HCT116 (cell line): ENCODE measurements around the gene PRTG. TPM values are rescaled to one million over a fixed set of nuclear protein-coding genes. Genes with fewer than 3 reads are reported as not detected.
A peak's percentile ranks its signal among the peaks of the same experiment; 100 is the strongest.
"Not testable (repeated sequence)": the region's sequence is repeated elsewhere in the genome, so short reads cannot be mapped to it uniquely, and the experiment has no call there.

Experiments used
- ATAC-seq: fragments of 200-7000 bp; cut with Tn5 transposase; 2 replicates; pipeline ENCODE4 v1.9.1; 2020; ENCODE audit warnings: mild to moderate bottlenecking, moderate library complexity
- BruUV-seq: library from RNA; stranded (reverse); fragments of 400-500 nt; replicated peaks from 2 replicates; lab custom pipeline; 2021; lab: Mats Ljungman, UMichigan
- CTCF ChIA-PET: fragments of 300-600 bp; sonication (Branson Sonifier 250); formaldehyde crosslinking; loops from one replicate; lab custom pipeline; 2021; ENCODE audit warnings: antibody characterized with exemption; lab: Charles Lee
- POLR2A ChIA-PET: fragments of 300-600, 350-600 bp; sonication (Branson Sonifier 250); formaldehyde crosslinking; loops from one replicate; lab custom pipeline; 2021; ENCODE audit warnings: antibody characterized with exemption; lab: Charles Lee
- RAD21 ChIA-PET, 2 experiments: fragments of 300-600 bp; sonication (Branson Sonifier 250); formaldehyde crosslinking; loops; one replicate each; lab custom pipeline; 2023; ENCODE audit warnings: low total read pairs in 2 of 2; ENCODE audit not compliant: uncharacterized antibody in 2 of 2, unreplicated experiment in 2 of 2, low non-redundant PET in 1 of 2; lab: Charles Lee
- DNase-seq: peaks from one replicate; pipeline ENCODE4 v3.0.0-alpha.2; 2010; ENCODE audit warnings: low read depth, low spot score
- H2AFZ ChIP-seq: fragments of 200-600 bp; shearing (Covaris generic), sonication (generic); 2 replicates; pipeline ENCODE4 v1.6.1; 2017; ENCODE audit warnings: low read depth, mixed run types, mixed read lengths, antibody characterized with exemption, low read length; ENCODE audit not compliant: poor library complexity, severe bottlenecking
- H3K27ac ChIP-seq: 2 replicates; pipeline ENCODE4 v1.5.1; 2012; ENCODE audit warnings: low read depth, low read length
- H3K27me3 ChIP-seq: fragments of 200-600 bp; sonication (generic); 2 replicates; pipeline ENCODE4 v1.6.1; 2016; ENCODE audit warnings: mixed run types, low read length, mixed read lengths; ENCODE audit not compliant: insufficient read depth
- H3K36me3 ChIP-seq, 2 experiments: fragments of 200-500 bp in 1 of 2; fragments of 200-600 bp in 1 of 2; sonication (Bioruptor generic) in 1 of 2; sonication (generic) in 1 of 2; 2 replicates each; pipeline versions ENCODE4 v1.5.1 to v1.6.1; 2014 to 2016; ENCODE audit warnings: low read length in 2 of 2, inconsistent platforms in 1 of 2, mixed read lengths in 1 of 2, mixed run types in 1 of 2; ENCODE audit not compliant: insufficient read depth in 2 of 2, control insufficient read depth in 1 of 2
- H3K4me1 ChIP-seq, 2 experiments: fragments of 200-600 bp in 1 of 2; sonication (generic) in 1 of 2; 2 replicates each; pipeline versions ENCODE4 v1.5.1 to v1.6.1; 2012 to 2017; ENCODE audit warnings: low read length in 2 of 2, inconsistent platforms in 1 of 2, mild to moderate bottlenecking in 1 of 2, mixed read lengths in 1 of 2, mixed run types in 1 of 2, moderate library complexity in 1 of 2; ENCODE audit not compliant: insufficient read depth in 2 of 2, control insufficient read depth in 1 of 2
- H3K4me2 ChIP-seq: fragments of 200-600 bp; sonication (generic); 2 replicates; pipeline ENCODE4 v1.6.1; 2017; ENCODE audit warnings: mixed run types, low read length, mixed read lengths
- H3K4me3 ChIP-seq, 2 experiments: fragments of 200-600 bp in 1 of 2; sonication (generic) in 1 of 2; replicated peaks in 1 of 2; 2 replicates each; pipeline ENCODE4 v1.5.1; 2011 to 2016; ENCODE audit warnings: low read length in 2 of 2, control low read depth in 1 of 2, low read depth in 1 of 2, mild to moderate bottlenecking in 1 of 2, mixed read lengths in 1 of 2, mixed run types in 1 of 2
- H3K79me2 ChIP-seq: fragments of 200-600 bp; sonication (generic); 2 replicates; pipeline ENCODE4 v1.6.1; 2017; ENCODE audit warnings: mild to moderate bottlenecking, mixed run types, low read length, moderate library complexity, mixed read lengths; ENCODE audit not compliant: insufficient read depth
- H3K9ac ChIP-seq: fragments of 200-600 bp; sonication (generic); 2 replicates; pipeline ENCODE4 v1.6.1; 2016; ENCODE audit warnings: low read length, mixed read lengths
- H3K9me2 ChIP-seq: fragments of 200-600 bp; sonication (generic), shearing (Covaris generic); 2 replicates; pipeline ENCODE4 v1.6.1; 2017; ENCODE audit warnings: mixed run types, mild to moderate bottlenecking, moderate library complexity; ENCODE audit not compliant: insufficient read depth
- H3K9me3 ChIP-seq, 2 experiments: fragments of 200-500 bp in 1 of 2; fragments of 200-600 bp in 1 of 2; sonication (Bioruptor generic) in 1 of 2; sonication (generic) in 1 of 2; 2 replicates each; pipeline ENCODE4 v1.6.1; 2014 to 2017; ENCODE audit warnings: low read length in 2 of 2, mixed read lengths in 2 of 2, inconsistent platforms in 1 of 2, low read depth in 1 of 2, mild to moderate bottlenecking in 1 of 2, mixed run types in 1 of 2, moderate library complexity in 1 of 2; ENCODE audit not compliant: control insufficient read depth in 1 of 2, insufficient read depth in 1 of 2
- H4K20me1 ChIP-seq: fragments of 200-600 bp; sonication (generic), shearing (Covaris generic); 2 replicates; pipeline ENCODE4 v1.6.1; 2017; ENCODE audit warnings: mixed run types, mild to moderate bottlenecking, moderate library complexity; ENCODE audit not compliant: insufficient read depth
- ATF3 ChIP-seq: IDR thresholded peaks from 2 replicates; pipeline ENCODE4 v1.6.1; 2012
- CBX3 ChIP-seq: IDR thresholded peaks from 2 replicates; pipeline ENCODE4 v1.6.1; 2012; ENCODE audit warnings: low read depth
- CTCF ChIP-seq, 3 experiments: fragments of 200-600 bp in 1 of 3; sonication (generic) in 1 of 3; IDR thresholded peaks in 2 of 3; conservative IDR thresholded peaks in 1 of 3; 2 replicates each; pipeline ENCODE4 v1.5.1; 2012 to 2017; ENCODE audit warnings: low read depth in 2 of 3, low read length in 2 of 3, antibody characterized with exemption in 1 of 3, borderline replicate concordance in 1 of 3, control low read depth in 1 of 3, mild to moderate bottlenecking in 1 of 3, mixed read lengths in 1 of 3, mixed run types in 1 of 3, moderate library complexity in 1 of 3; ENCODE audit not compliant: insufficient read depth in 1 of 3
- FOSL1 ChIP-seq: IDR thresholded peaks from 2 replicates; pipeline ENCODE4 v1.6.1; 2012; ENCODE audit warnings: low read depth
- RAD21 ChIP-seq: IDR thresholded peaks from 2 replicates; pipeline ENCODE4 v1.6.1; 2012; ENCODE audit warnings: low read depth, mild to moderate bottlenecking
- SRF ChIP-seq: IDR thresholded peaks from 2 replicates; pipeline ENCODE4 v1.6.1; 2012; ENCODE audit warnings: low read depth
- TCF7L2 ChIP-seq: IDR thresholded peaks from 2 replicates; pipeline ENCODE4 v1.7.0; 2011; ENCODE audit warnings: borderline replicate concordance, inconsistent platforms; ENCODE audit not compliant: insufficient read depth, insufficient read length; ENCODE audit errors: extremely low read depth
- intact Hi-C: fragments of 100-400 bp; cut with micrococcal nuclease; formaldehyde crosslinking; loops from 2 replicates; pipeline ENCODE4 v1.10.0; 2022
- total RNA-seq: library from RNA; stranded (reverse); gene quantifications from one replicate; pipeline ENCODE4 v1.2.1, GENCODE V29; 2021; ENCODE audit not compliant: unreplicated experiment

Gene PRTG
- total RNA-seq, 1 experiment from 2014 or later: not detected

- ChIA-PET CTCF (interaction anchor here (1.0 to 1.1 kb wide), 2 partner anchors 11 to 57 kb away, joined by 4 to 5 read pairs; no protein-coding TSS in a partner anchor), RAD21 (no interaction called here), POLR2A (no interaction called here)
- no TSS peak for BruUV-seq
- no peaks in the 10 kb centered on the region for H3K9me3 ChIP-seq
- H3K4me3 ChIP-seq: no peak overlapping the region
- no peaks in the 10 kb centered on the region for H3K36me3 ChIP-seq
- no peak overlapping the region for H2AFZ ChIP-seq
- H3K9ac ChIP-seq: no peak overlapping the region
- no peak overlapping the region for H3K27ac ChIP-seq
- H3K4me2 ChIP-seq: no peak overlapping the region
- H3K27me3 ChIP-seq: no peaks in the 10 kb centered on the region
- H4K20me1 ChIP-seq: no peaks in the 10 kb centered on the region
- TF ChIP-seq CTCF (IDR thresholded peaks at IDR 0.05 in 2 of 3, conservative IDR thresholded peaks at IDR 0.05 in 1 of 3; ENCODE audit: borderline replicate concordance in 1 of 3, insufficient read depth in 1 of 3, low read depth in 2 of 3, low read length in 2 of 3): peak; percentile 19 to 94 (median 85); a peak in 4 of 6 replicates
- peak; percentile 32; the same call in 1 of the 2 replicates for TF ChIP-seq RAD21
- no peak for TF ChIP-seq SRF
- ATAC-seq (peak; percentile 88), DNase-seq (peak; percentile 23)
- H3K9me2 ChIP-seq: no peaks in the 10 kb centered on the region
- H3K4me1 ChIP-seq: peaks cover 0 to 14% of the 10 kb centered on the region in 2 experiments; a peak in 1 of 4 replicates
- intact Hi-C loops: no loop called here
- no peaks in the 10 kb centered on the region for H3K79me2 ChIP-seq
Measured at GRCh38 chr15:55789066-55789660, 46.2 kb upstream of the PRTG start.

GRCh38 chr15:55786341-55786740, 43.4 kb upstream of the PRTG start:
- no peak for TF ChIP-seq FOSL1
- no peak for TF ChIP-seq TCF7L2
- TF ChIP-seq SRF: no peak
- no peak for TF ChIP-seq ATF3
- TF ChIP-seq CBX3: no peak
- Histone ChIP-seq H3K36me3 (no peaks in the 10 kb centered on the region), H3K4me2 (no peak overlapping the region), H4K20me1 (no peaks in the 10 kb centered on the region), H3K4me1 (peaks cover 0 to 6% of the 10 kb centered on the region in 2 experiments; a peak in 1 of 4 replicates), H3K9me2 (no peaks in the 10 kb centered on the region), H3K79me2 (no peaks in the 10 kb centered on the region), H3K9me3 (no peaks in the 10 kb centered on the region), H3K9ac (no peak overlapping the region), H3K27ac (no peak overlapping the region), H3K4me3 (no peak overlapping the region), H2AFZ (no peak overlapping the region), H3K27me3 (no peaks in the 10 kb centered on the region)
- DNase-seq (no peak), ATAC-seq (no peak)
- no TSS peak for BruUV-seq
- POLR2A ChIA-PET: no interaction called here
- intact Hi-C loops: no loop called here
- RAD21 ChIA-PET: no interaction called here
- CTCF ChIA-PET: interaction anchor here (1.1 kb wide), 1 partner anchor 12 kb away, joined by 3 read pairs; no protein-coding TSS in a partner anchor

GRCh38 chr15:55785593-55785992, 42.6 kb upstream of the PRTG start:
- intact Hi-C loops, ATAC-seq, H3K4me2 ChIP-seq, H3K9me2 ChIP-seq, H3K27me3 ChIP-seq, H3K27ac ChIP-seq, H4K20me1 ChIP-seq, H3K9ac ChIP-seq, DNase-seq, H3K9me3 ChIP-seq, H3K36me3 ChIP-seq, H3K4me1 ChIP-seq, RAD21 ChIA-PET, POLR2A ChIA-PET, BruUV-seq, H3K4me3 ChIP-seq, H3K79me2 ChIP-seq, H2AFZ ChIP-seq: not testable (repeated sequence)
- CTCF ChIA-PET: interaction anchor here (1.1 kb wide), 1 partner anchor 11 kb away, joined by 3 read pairs; no protein-coding TSS in a partner anchor
